K562 (cell line): Measurements from ENCODE around the gene LRRC71. TPM values are rescaled to one million over a fixed set of nuclear protein-coding genes. Genes with fewer than 3 reads are reported as not detected.

Source experiments
- ATAC-seq: fragments of 200-7000 bp; cut with Tn5 transposase; 3 replicates; pipeline ENCODE4 v1.9.1; 2020; ENCODE audit warnings: moderate library complexity
- BruUV-seq: library from RNA; stranded (reverse); fragments of 400-500 nt; replicated peaks from 2 replicates; lab custom pipeline; 2021; lab: Mats Ljungman, UMichigan
- CTCF ChIA-PET: fragments of 300-600 bp; formaldehyde crosslinking; extraction: SDS; loops from one replicate; lab custom pipeline; 2021; ENCODE audit warnings: low intra/inter-chr PET ratio; lab: Yijun Ruan, JAX
- POLR2A ChIA-PET: fragments of 300-600, 350-650 bp; sonication (Branson Sonifier 250); formaldehyde crosslinking; extraction: SDS; loops from one replicate; lab custom pipeline; 2021; ENCODE audit warnings: antibody characterized with exemption, inconsistent platforms; lab: Yijun Ruan, JAX
- DNase-seq, 4 experiments: peaks; one replicate each; pipeline versions ENCODE4 v3.0.0 to v3.0.0-alpha.2; 2011 to 2018; ENCODE audit warnings: low spot score in 3 of 4, mixed read lengths in 3 of 4; ENCODE audit errors: extremely low read depth in 1 of 4
- FAIRE-seq: peaks from 2 replicates; lab custom pipeline; 2011; peaks lifted over from hg19 to GRCh38; lab: Jason Lieb, UNC
- H2AFZ ChIP-seq: 2 replicates; pipeline ENCODE4 v1.6.0; 2011; ENCODE audit warnings: low read depth, low read length, control low read depth, inconsistent platforms
- H3K27ac ChIP-seq: fragments of 200-600 bp; 3 replicates; pipeline ENCODE4 v1.8.0; 2011; ENCODE audit warnings: low read depth, mild to moderate bottlenecking, control low read depth, inconsistent platforms, low read length, moderate library complexity, mixed read lengths; ENCODE audit errors: extremely low read depth
- H3K27me3 ChIP-seq, 2 experiments: fragments of 300-600 bp in 1 of 2; 2 replicates in 1 of 2; 3 replicates in 1 of 2; pipeline versions ENCODE4 v1.6.0 to v1.8.0; 2011; ENCODE audit warnings: inconsistent platforms in 2 of 2, low read length in 2 of 2, mild to moderate bottlenecking in 1 of 2, mixed read lengths in 1 of 2, moderate library complexity in 1 of 2; ENCODE audit not compliant: control insufficient read depth in 2 of 2, insufficient read depth in 2 of 2
- H3K36me3 ChIP-seq: fragments of 300-600 bp; 3 replicates; pipeline ENCODE4 v1.8.0; 2011; ENCODE audit warnings: mild to moderate bottlenecking, low read length, inconsistent platforms; ENCODE audit not compliant: control insufficient read depth, insufficient read depth
- H3K4me1 ChIP-seq, 2 experiments: fragments of 200-600 bp in 1 of 2; replicated peaks in 1 of 2; 2 replicates in 1 of 2; 3 replicates in 1 of 2; pipeline versions ENCODE4 v1.5.1 to v1.8.0; 2011; ENCODE audit warnings: inconsistent platforms in 2 of 2, low read length in 2 of 2, mild to moderate bottlenecking in 1 of 2, mixed read lengths in 1 of 2, moderate library complexity in 1 of 2; ENCODE audit not compliant: control insufficient read depth in 2 of 2, insufficient read depth in 2 of 2
- H3K4me2 ChIP-seq: 2 replicates; pipeline ENCODE4 v1.6.1; 2011; ENCODE audit warnings: low read length, control low read depth, inconsistent platforms, mixed read lengths; ENCODE audit not compliant: insufficient read depth
- H3K4me3 ChIP-seq: fragments of 200-600 bp; sonication (generic), shearing (Covaris generic); 2 replicates; pipeline ENCODE4 v1.5.1; 2016; ENCODE audit warnings: control low read depth, inconsistent platforms
- H3K79me2 ChIP-seq: fragments of 200-600 bp; 3 replicates; pipeline ENCODE4 v1.8.0; 2011; ENCODE audit warnings: low read length, inconsistent platforms; ENCODE audit not compliant: control insufficient read depth, insufficient read depth
- H3K9ac ChIP-seq, 2 experiments: 2 replicates each; pipeline versions ENCODE4 v1.6.0 to v1.6.1; 2011; ENCODE audit warnings: low read depth in 2 of 2, low read length in 2 of 2, control low read depth in 1 of 2, inconsistent platforms in 1 of 2, mild to moderate bottlenecking in 1 of 2, mixed read lengths in 1 of 2; ENCODE audit not compliant: insufficient read depth in 1 of 2
- H3K9me1 ChIP-seq: one replicate; pipeline ENCODE4 v1.6.0; 2011; ENCODE audit warnings: inconsistent platforms, mild to moderate bottlenecking, low read length, moderate library complexity; ENCODE audit not compliant: control insufficient read depth, insufficient read depth
- H3K9me3 ChIP-seq: replicated peaks from 2 replicates; pipeline ENCODE4 v1.5.1; 2011; ENCODE audit warnings: low read depth, low read length, inconsistent platforms; ENCODE audit not compliant: control insufficient read depth, insufficient read depth
- H4K20me1 ChIP-seq: replicated peaks from 2 replicates; pipeline ENCODE4 v1.6.1; 2011; ENCODE audit warnings: low read length, inconsistent platforms, mixed read lengths; ENCODE audit not compliant: control insufficient read depth, insufficient read depth
- C11orf30 ChIP-seq: fragments of 450-650 bp; IDR thresholded peaks from 2 replicates; pipeline ENCODE4 v1.6.1; 2016; ENCODE audit warnings: low read depth, mild to moderate bottlenecking
- CC2D1A ChIP-seq: fragments of 450-650 bp; IDR thresholded peaks from 2 replicates; pipeline ENCODE4 v1.6.1; 2017; ENCODE audit warnings: mild to moderate bottlenecking
- DIDO1 ChIP-seq: fragments of 450-650 bp; IDR thresholded peaks from 2 replicates; pipeline ENCODE4 v1.6.1; 2016; ENCODE audit warnings: low read depth, missing biosample characterization, missing genetic modification characterization
- DNMT1 ChIP-seq: fragments of 450-650 bp; IDR thresholded peaks from 2 replicates; pipeline ENCODE4 v1.6.1; 2016; ENCODE audit warnings: antibody characterized with exemption, mild to moderate bottlenecking
- EWSR1 ChIP-seq: fragments of 450-650 bp; IDR thresholded peaks from 2 replicates; pipeline ENCODE4 v1.6.1; 2018; ENCODE audit warnings: borderline replicate concordance, mild to moderate bottlenecking, low read depth, moderate library complexity; ENCODE audit not compliant: partially characterized antibody
- GTF2B ChIP-seq: IDR thresholded peaks from 2 replicates; pipeline ENCODE4 v1.6.1; 2011; ENCODE audit not compliant: insufficient read length; ENCODE audit errors: extremely low read depth
- HNRNPLL ChIP-seq: fragments of 200-400 bp; formaldehyde crosslinking; IDR thresholded peaks from 2 replicates; pipeline ENCODE4 v1.6.1; 2017; ENCODE audit warnings: low read length, low read depth, mild to moderate bottlenecking; ENCODE audit not compliant: poor library complexity, severe bottlenecking
- MED1 ChIP-seq: sonication (generic); formaldehyde crosslinking; IDR thresholded peaks from 2 replicates; pipeline ENCODE4 v1.8.1; 2023; ENCODE audit warnings: missing genetic modification reagents, borderline replicate concordance
- MEF2D ChIP-seq: conservative IDR thresholded peaks from 2 replicates; pipeline ENCODE4 v1.6.1; 2016; ENCODE audit warnings: low read depth, missing genetic modification characterization, missing compliant biosample characterization
- NFRKB ChIP-seq: fragments of 450-650 bp; IDR thresholded peaks from 2 replicates; pipeline ENCODE4 v1.6.1; 2016; ENCODE audit warnings: low read depth
- OTX1 ChIP-seq: fragments of 450-650 bp; formaldehyde crosslinking; IDR thresholded peaks from 2 replicates; pipeline ENCODE4 v1.4.0; 2022; ENCODE audit warnings: mild to moderate bottlenecking
- POU5F1 ChIP-seq: fragments of 150-350 bp; IDR thresholded peaks from 2 replicates; pipeline ENCODE4 v1.6.1; 2014; ENCODE audit warnings: borderline replicate concordance, low read length, low read depth, mild to moderate bottlenecking; ENCODE audit not compliant: partially characterized antibody
- SIN3B ChIP-seq: fragments of 450-650 bp; IDR thresholded peaks from 2 replicates; pipeline ENCODE4 v1.6.1; 2017; ENCODE audit warnings: low read depth, mild to moderate bottlenecking, moderate library complexity
- STAT6 ChIP-seq: sonication (generic); formaldehyde crosslinking; IDR thresholded peaks from 2 replicates; pipeline ENCODE4 v1.8.1; 2023; ENCODE audit warnings: mild to moderate bottlenecking, missing genetic modification reagents
- TCFL5 ChIP-seq: fragments of 250-450 bp; sonication (Bioruptor Pico); conservative IDR thresholded peaks from 2 replicates; pipeline ENCODE4 v1.6.1; 2021; ENCODE audit warnings: mild to moderate bottlenecking, moderate library complexity, matching md5 sums
- ZNF23 ChIP-seq: fragments of 250-450 bp; sonication (Bioruptor Pico); IDR thresholded peaks from 2 replicates; pipeline ENCODE4 v1.4.0; 2020; ENCODE audit warnings: mild to moderate bottlenecking
- ZNF436 ChIP-seq: fragments of 250-450, 450-650 bp; sonication (Bioruptor Pico); formaldehyde crosslinking; IDR thresholded peaks from 2 replicates; pipeline ENCODE4 v1.7.0; 2020; ENCODE audit warnings: mild to moderate bottlenecking
- ZNF561 ChIP-seq: fragments of 450-650 bp; formaldehyde crosslinking; conservative IDR thresholded peaks from 2 replicates; pipeline ENCODE4 v1.4.0; 2020; ENCODE audit warnings: mild to moderate bottlenecking, moderate library complexity
- WGBS: fragments of 100-300 bp; shearing (Covaris generic); methylation state at CpG from one replicate; pipeline ENCODE4 v1.1.6; 2016; ENCODE audit warnings: low coverage, mixed read lengths; ENCODE audit not compliant: insufficient coverage; ENCODE audit errors: missing lambda C conversion rate; 5-methylcytosine and 5-hydroxymethylcytosine counted together
- in situ Hi-C: fragments of 300-500 bp; cut with MboI; formaldehyde crosslinking; loops from 4 replicates; pipeline ENCODE4 v1.15.0; 2018; ENCODE audit warnings: inconsistent platforms, mixed read lengths
- intact Hi-C: fragments of 100-400 bp; cut with micrococcal nuclease; formaldehyde crosslinking; loops from 2 replicates; pipeline ENCODE4 v1.14.2; 2022
- polyA plus RNA-seq, 8 experiments: library from polyadenylated mRNA; depleted of rRNA in 4 of 8; stranded (reverse) in 5 of 8; unstranded in 3 of 8; fragments of >200 nt; fragmentation: Nextera tagmentation in 2 of 8; fragmentation: Illumina TruSeq in 1 of 8; extraction: Ambion mirVana in 2 of 8; extraction: Trizol in 1 of 8; gene quantifications; 2 replicates each; pipeline versions ENCODE4 v1.2.1 to v1.2.3, GENCODE V29; 2011 to 2014; ENCODE audit warnings: inconsistent platforms in 1 of 8, missing spikeins in 1 of 8
- total RNA-seq, 7 experiments: library from RNA; depleted of rRNA in 6 of 7; stranded (reverse); fragments of >200 nt in 6 of 7; fragmentation: Illumina TruSeq in 2 of 7; extraction: Trizol in 2 of 7; gene quantifications; 2 replicates each; pipeline versions ENCODE4 v1.2.1 to v1.2.3, GENCODE V29; 2011 to 2021; ENCODE audit warnings: low replicate concordance in 1 of 7

LRRC71 gene
- total and polyA plus RNA-seq, 9 of the 15 experiments (the other 6 are each of a cell fraction or from before 2014, with no cell fraction given), result 0.06 to 1.2 (median 0.51) TPM; not detected in 1

DNA sequence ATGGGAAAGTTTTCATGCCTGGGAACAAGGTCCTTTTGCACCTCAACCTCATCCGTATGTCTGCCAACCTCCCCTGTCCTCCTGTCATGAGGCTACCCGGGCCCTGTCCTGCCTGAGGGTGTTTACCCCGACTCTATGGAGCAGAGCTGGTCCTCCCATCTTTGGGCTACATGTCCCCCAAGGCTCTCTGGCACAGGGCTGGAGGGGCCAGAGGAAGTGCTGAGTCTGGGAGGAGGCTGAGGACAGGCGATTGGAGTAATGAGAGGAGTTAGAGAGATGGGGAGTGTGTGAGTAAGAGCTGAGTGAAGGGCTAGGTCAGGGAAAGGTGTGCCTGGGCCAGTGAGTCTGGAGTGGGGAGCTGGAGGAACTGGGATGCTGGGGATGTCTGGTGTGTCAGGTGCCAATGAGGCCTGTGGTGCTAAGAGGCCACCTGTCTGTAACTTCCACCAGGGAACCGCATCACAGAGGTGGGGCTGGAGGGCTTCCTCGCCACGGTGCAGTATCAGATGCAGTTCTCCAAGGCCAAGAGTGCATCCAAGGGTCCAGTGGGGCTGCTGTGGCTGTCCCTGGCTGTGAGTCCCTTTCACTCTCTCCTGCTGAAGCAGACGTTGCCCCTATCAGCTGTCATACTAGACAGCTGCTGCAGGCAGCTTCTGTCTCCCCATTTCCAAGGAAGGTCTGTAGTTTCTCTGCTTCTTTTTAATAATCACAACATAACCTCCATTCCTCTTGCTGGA is 11.7 kb downstream of the LRRC71 start (continued):
- no peak for TF ChIP-seq STAT6 (CRISPR knock-in tag)

DNA sequence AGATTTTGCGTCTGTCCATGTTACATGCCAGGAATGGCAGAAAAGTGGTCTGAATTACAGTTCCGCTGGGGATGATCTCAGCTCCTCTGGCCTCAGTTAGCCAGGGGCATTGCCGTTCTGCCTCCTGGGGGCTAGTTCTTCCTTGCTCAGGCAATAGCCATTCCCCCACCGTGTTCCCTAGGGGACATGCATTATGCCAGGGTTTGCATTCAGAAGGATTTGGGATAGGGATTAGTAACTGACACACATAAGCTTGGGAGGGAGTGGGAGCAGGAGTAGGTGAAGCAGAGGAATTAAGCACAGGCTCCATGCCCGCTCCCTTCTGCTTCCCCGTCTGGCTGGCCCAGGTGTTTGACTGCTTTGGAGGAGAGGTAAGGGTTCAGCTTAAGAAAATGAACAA is 12.7 kb downstream of the LRRC71 start:
- BruUV-seq, result TSS peak; percentile 34
- no peak overlapping the region for H2AFZ ChIP-seq
- TF ChIP-seq NFRKB (no peak), OTX1 (no peak), TCFL5 (CRISPR knock-in tag) (no peak), MEF2D (no peak), GTF2B (no peak), HNRNPLL (no peak), ZNF436 (CRISPR knock-in tag) (no peak), CC2D1A (no peak), EWSR1 (no peak), POU5F1 (no peak), MED1 (CRISPR knock-in tag) (no peak), DNMT1 (no peak), C11orf30 (no peak), ZNF23 (CRISPR knock-in tag) (no peak), SIN3B (no peak), ZNF561 (no peak), DIDO1 (tag) (no peak)
- TF ChIP-seq, all 486 proteins: peak for 0
- DNase-seq, result no peak
- ChIA-PET POLR2A (no interaction called here), CTCF (no interaction called here)
- Histone ChIP-seq H3K27ac (no peak overlapping the region), H3K27me3 (no peaks in the 10 kb centered on the region), H3K4me1 (no peaks in the 10 kb centered on the region; a peak in 1 of 5 replicates), H3K4me2 (no peak overlapping the region), H4K20me1 (no peaks in the 10 kb centered on the region; the same call in 1 of the 2 replicates), H3K9me3 (no peaks in the 10 kb centered on the region), H3K79me2 (no peaks in the 10 kb centered on the region), H3K9ac (no peak overlapping the region), H3K4me3 (no peak overlapping the region), H3K36me3 (peaks cover 4% of the 10 kb centered on the region; the same call in 1 of the 3 replicates), H3K9me1 (no peaks in the 10 kb centered on the region)
- WGBS, result 55% methylated on average over 6 of the region's 6 CpGs
- intact Hi-C loops (no loop called here), in situ Hi-C loops (no loop called here)
- no peak for ATAC-seq
- no peak for FAIRE-seq
